GM06990 (cell line): ENCODE measurements around the gene OR52N4.

Source experiments
- DNase-seq: peaks from one replicate; pipeline ENCODE4 v3.0.0-alpha.2; 2011; ENCODE audit not compliant: insufficient read length; ENCODE audit errors: extremely low read depth
- H3K27me3 ChIP-seq: replicated peaks from 2 replicates; pipeline ENCODE4 v1.6.0; 2011; ENCODE audit warnings: low read length; ENCODE audit not compliant: control insufficient read depth, insufficient read depth
- H3K36me3 ChIP-seq: 2 replicates; pipeline ENCODE4 v1.5.1; 2011; ENCODE audit warnings: low read length; ENCODE audit not compliant: control insufficient read depth, insufficient read depth
- H3K4me3 ChIP-seq: replicated peaks from 2 replicates; pipeline ENCODE4 v1.5.1; 2011; ENCODE audit warnings: low read depth, mild to moderate bottlenecking, control low read depth, low read length
- TF ChIP-seq, protein P1 (sequence below): IDR thresholded peaks from 2 replicates; pipeline ENCODE4 v1.5.1; 2011; ENCODE audit warnings: low read length, control low read depth, mild to moderate bottlenecking, inconsistent platforms; ENCODE audit not compliant: insufficient read depth, poor library complexity, severe bottlenecking

Gene OR52N4

DNA sequence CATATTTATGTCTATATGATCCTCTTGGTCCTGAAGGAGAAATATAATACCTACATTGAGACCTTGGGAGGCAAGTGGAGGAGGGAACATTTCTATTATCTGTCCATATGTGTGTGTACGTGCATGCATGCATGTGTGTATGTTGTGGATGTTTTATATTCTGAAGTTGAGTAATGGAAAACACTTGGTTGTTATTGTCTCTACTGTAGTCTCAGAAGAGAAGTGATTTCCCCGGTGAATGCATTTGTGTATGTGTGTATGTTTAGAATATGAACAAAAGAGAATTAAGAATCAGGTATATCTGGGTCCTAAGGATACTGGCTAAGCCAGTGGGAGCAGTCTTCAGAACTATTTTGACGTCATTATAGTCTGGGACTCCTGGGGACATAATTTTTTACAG, 37.1 kb downstream of the OR52N4 start, which contains the start of gene OR52N1:
Gene OR52N1, minus strand, starts transcription at position 101 of the 400 bp plus-strand sequence. CDS start 2,449 bp downstream, outside the sequence.
- TF ChIP-seq, protein P1, sequence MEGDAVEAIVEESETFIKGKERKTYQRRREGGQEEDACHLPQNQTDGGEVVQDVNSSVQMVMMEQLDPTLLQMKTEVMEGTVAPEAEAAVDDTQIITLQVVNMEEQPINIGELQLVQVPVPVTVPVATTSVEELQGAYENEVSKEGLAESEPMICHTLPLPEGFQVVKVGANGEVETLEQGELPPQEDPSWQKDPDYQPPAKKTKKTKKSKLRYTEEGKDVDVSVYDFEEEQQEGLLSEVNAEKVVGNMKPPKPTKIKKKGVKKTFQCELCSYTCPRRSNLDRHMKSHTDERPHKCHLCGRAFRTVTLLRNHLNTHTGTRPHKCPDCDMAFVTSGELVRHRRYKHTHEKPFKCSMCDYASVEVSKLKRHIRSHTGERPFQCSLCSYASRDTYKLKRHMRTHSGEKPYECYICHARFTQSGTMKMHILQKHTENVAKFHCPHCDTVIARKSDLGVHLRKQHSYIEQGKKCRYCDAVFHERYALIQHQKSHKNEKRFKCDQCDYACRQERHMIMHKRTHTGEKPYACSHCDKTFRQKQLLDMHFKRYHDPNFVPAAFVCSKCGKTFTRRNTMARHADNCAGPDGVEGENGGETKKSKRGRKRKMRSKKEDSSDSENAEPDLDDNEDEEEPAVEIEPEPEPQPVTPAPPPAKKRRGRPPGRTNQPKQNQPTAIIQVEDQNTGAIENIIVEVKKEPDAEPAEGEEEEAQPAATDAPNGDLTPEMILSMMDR = no peak
- Histone ChIP-seq H3K4me3 (no peak within 1 kb of the TSS), H3K27me3 (no peaks in the 10 kb centered on the region), H3K36me3 (no peaks in the 10 kb centered on the region)
- DNase-seq = no peak

DNA sequence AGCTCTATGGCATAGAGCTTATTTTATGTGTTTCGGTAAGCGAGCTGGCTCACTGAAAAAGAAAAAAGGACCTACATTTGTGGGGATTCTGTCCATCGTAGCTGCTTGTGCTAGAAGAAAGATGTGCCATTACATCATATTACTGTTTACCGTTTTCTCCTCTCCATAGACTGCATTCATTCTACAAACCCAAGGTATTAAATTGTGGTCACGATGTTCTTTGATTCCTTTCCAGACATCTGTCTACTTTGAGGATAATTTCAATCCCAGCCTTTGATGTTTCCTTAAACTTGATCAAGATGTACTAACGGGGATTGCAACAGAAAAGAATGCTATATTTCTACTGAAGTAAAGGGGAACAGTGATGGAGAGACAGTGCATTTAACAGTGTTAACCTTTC, 42.5 kb downstream of the OR52N4 start:
- Histone ChIP-seq H3K27me3 (no peaks in the 10 kb centered on the region), H3K4me3 (no peak overlapping the region), H3K36me3 (no peaks in the 10 kb centered on the region)
- no peak for DNase-seq
- TF ChIP-seq, protein P1 = no peak

DNA sequence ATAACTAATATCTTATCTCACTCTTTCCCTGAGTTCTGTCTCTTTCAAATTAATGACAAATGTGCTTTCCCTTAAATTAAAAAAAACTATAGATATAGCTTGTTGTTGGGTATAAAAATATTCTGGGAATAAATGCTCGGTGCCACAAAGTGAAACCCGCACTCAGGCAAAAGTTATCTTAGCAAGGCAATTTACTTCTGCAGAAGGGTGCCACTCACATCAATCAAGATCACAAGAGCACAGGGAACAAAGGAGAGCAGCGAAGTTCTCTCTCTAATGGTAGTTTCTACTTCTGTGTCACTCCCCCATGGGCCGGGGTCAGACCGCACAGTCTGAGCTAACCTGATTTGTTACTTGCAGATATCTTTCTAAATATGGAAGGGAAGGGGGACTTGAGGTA, 49.9 kb downstream of the OR52N4 start:
- TF ChIP-seq, protein P1 = no peak
- no peaks in the 10 kb centered on the region for H3K27me3 ChIP-seq
- H3K4me3 ChIP-seq = no peak overlapping the region
- H3K36me3 ChIP-seq = no peaks in the 10 kb centered on the region
- DNase-seq = no peak
